Subcutaneous adipose tissue (tissue), 4 donors: ENCODE results near the gene EEF1AKMT2. TPM values are rescaled to one million over a fixed set of nuclear protein-coding genes. Genes with fewer than 3 reads are reported as not detected.

Experiments used
- CTCF ChIP-seq: fragments of 450-650 bp; IDR thresholded peaks from one replicate; pipeline ENCODE4 v1.5.1; 2016; ENCODE audit warnings: low read depth, mild to moderate bottlenecking, control low read depth, antibody characterized with exemption, moderate library complexity
- small RNA-seq: library from RNA; depleted of rRNA; stranded (forward); fragments of <200 nt; gene quantifications from one replicate; pipeline ENCODE3, GENCODE V24; 2016
- total RNA-seq, 4 donors: library from RNA; depleted of rRNA; stranded (reverse); fragments of >200 nt; gene quantifications; one replicate each; pipeline ENCODE4 v1.1.0, GENCODE V29; 2016

EEF1AKMT2 gene
- total RNA-seq, 4 donors from 2014 or later, result 11.3 to 28.4 (median 17.8) TPM

- TF ChIP-seq CTCF, result no peak
Observed at GRCh38 chr10:124709861-124710260, 81.8 kb downstream of the EEF1AKMT2 start.

GRCh38 chr10:124708922-124709520 lies 82.7 kb downstream of the EEF1AKMT2 start:
- no peak for TF ChIP-seq CTCF

- TF ChIP-seq CTCF, result no peak
Observed at GRCh38 chr10:124708246-124708779, 83.4 kb downstream of the EEF1AKMT2 start.

Small RNA genes lying within 50 kb of the gene (small RNA-seq; reads per million reads assigned to genes)
- gene RF00019, result 0.49 reads per million

Other genes starting within 250 kb of the EEF1AKMT2 start
- gene FAM53B, start 47.5 kb downstream of the EEF1AKMT2 start, total RNA-seq, result 10 to 100 TPM; 13.5 to 39.2 (median 29.5) TPM
- gene ABRAXAS2, start 9.9 kb upstream of the EEF1AKMT2 start, total RNA-seq, result 10 to 100 TPM; 11.9 to 19.2 (median 12.8) TPM
- 10 to 100 TPM; 35.5 to 44.7 (median 37.4) TPM for gene ZRANB1, start 150.2 kb upstream of the EEF1AKMT2 start, total RNA-seq